Kidney (tissue), 14 donors: Measurements from ENCODE around the gene PHOSPHO1. TPM values are rescaled to one million over a fixed set of nuclear protein-coding genes. Genes with fewer than 3 reads are reported as not detected.
A peak's percentile ranks its signal among the peaks of the same experiment; 100 is the strongest.
"Not testable (repeated sequence)": the region's sequence is repeated elsewhere in the genome, so short reads cannot be mapped to it uniquely, and the experiment has no call there.

Experiments
- DNase-seq, 5 donors: peaks; one replicate each; pipeline ENCODE4 v3.0.0-alpha.2; 2013 to 2020
- FAIRE-seq: peaks from 2 replicates; lab custom pipeline; 2012; peaks lifted over from hg19 to GRCh38; lab: Jason Lieb, UNC
- H3K27ac ChIP-seq, 2 donors: one replicate each; pipeline ENCODE4 v1.7.0; 2013; ENCODE audit warnings: low read depth in 2 of 2, low read length in 2 of 2, inconsistent platforms in 1 of 2
- H3K27me3 ChIP-seq: one replicate; pipeline ENCODE4 v1.7.1; 2013; ENCODE audit warnings: low read length, inconsistent platforms; ENCODE audit not compliant: control insufficient read depth, insufficient read depth
- H3K36me3 ChIP-seq, 3 donors: one replicate each; pipeline versions ENCODE4 v1.7.0 to v1.7.1; 2013; ENCODE audit warnings: low read length in 3 of 3, control low read depth in 1 of 3, inconsistent platforms in 1 of 3; ENCODE audit not compliant: insufficient read depth in 3 of 3, control insufficient read depth in 2 of 3
- H3K4me1 ChIP-seq, 3 donors: one replicate each; pipeline versions ENCODE4 v1.7.0 to v1.7.1; 2013; ENCODE audit warnings: low read length in 3 of 3, inconsistent platforms in 1 of 3, low read depth in 1 of 3; ENCODE audit not compliant: control insufficient read depth in 2 of 3, insufficient read depth in 2 of 3
- H3K4me3 ChIP-seq, 3 donors: one replicate each; pipeline versions ENCODE4 v1.7.0 to v1.8.1; 2013; ENCODE audit warnings: low read length in 3 of 3, control low read depth in 1 of 3, inconsistent platforms in 1 of 3
- H3K9ac ChIP-seq, 3 donors: one replicate each; pipeline versions ENCODE4 v1.7.0 to v1.7.1; 2013; ENCODE audit warnings: low read length in 3 of 3, control low read depth in 1 of 3, inconsistent platforms in 1 of 3
- H3K9me3 ChIP-seq, 3 donors: one replicate each; pipeline versions ENCODE4 v1.7.0 to v1.7.1; 2013; ENCODE audit warnings: low read length in 3 of 3, control low read depth in 1 of 3, inconsistent platforms in 1 of 3; ENCODE audit not compliant: control insufficient read depth in 2 of 3, insufficient read depth in 1 of 3
- CTCF ChIP-seq: IDR thresholded peaks from 3 replicates; pipeline ENCODE4 v1.5.1; 2012; ENCODE audit warnings: mild to moderate bottlenecking, moderate library complexity, borderline replicate concordance; ENCODE audit not compliant: insufficient read depth; ENCODE audit errors: extremely low read depth
- intact Hi-C: fragments of 100-400 bp; cut with DNase I; formaldehyde crosslinking; loops from one replicate; pipeline ENCODE4 v1.11.1; 2022
- polyA plus RNA-seq: library from polyadenylated mRNA; stranded (reverse); fragments of 350-450 nt; fragmentation: Illumina TruSeq; extraction: RNeasy Lipid Tissue Mini Kit (QIAGEN cat#74804); gene quantifications from one replicate; pipeline ENCODE4 v1.2.3, GENCODE V29; 2014; ENCODE audit warnings: low read depth, low replicate concordance; ENCODE audit not compliant: insufficient read depth
- total RNA-seq: library from RNA; stranded (reverse); fragmentation: NEBNext Ultra II Directional; extraction: Animal tissue kit (Norgen Biotek cat#: 25700); gene quantifications from one replicate; pipeline ENCODE4 v1.2.1, GENCODE V29; 2021
- donor health status: control.
- donor health status: control.
- donor health status: control.
- donor health status: control.
- donor health status: control.
- donor health status: DM: yes; HTN: yes; CAD: no.
- donor health status: Normal renal cell carcinoma (clear cell type).

The PHOSPHO1 gene
- total and polyA plus RNA-seq, 2 donors from 2014 or later = 0.22 to 1.5 TPM

DNA sequence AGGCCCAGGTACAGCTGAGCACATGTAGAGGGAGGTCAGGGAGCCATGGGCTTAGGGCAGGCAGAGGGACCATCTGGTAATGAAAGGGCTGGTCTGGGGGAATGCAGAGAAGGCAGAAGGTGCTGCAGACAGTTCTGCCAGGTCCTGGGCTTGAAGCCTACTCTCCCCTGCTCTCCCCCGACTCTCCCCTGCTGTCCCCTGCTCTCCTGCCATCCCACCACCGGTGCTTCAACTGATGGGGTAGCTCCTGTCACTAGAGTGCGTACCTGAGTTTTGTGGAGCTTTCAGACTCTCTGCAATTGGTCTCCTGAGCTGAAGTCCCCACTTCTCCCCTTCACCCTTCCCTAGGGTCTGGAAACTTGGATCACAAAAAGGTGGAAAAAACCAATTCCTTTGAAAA, 37.3 kb upstream of the PHOSPHO1 start:
- Histone ChIP-seq H3K4me1 (no peaks in the 10 kb centered on the region), H3K36me3 (no peaks in the 10 kb centered on the region), H3K27ac (no peak overlapping the region), H3K4me3 (no peak overlapping the region), H3K9ac (no peak overlapping the region), H3K9me3 (no peaks in the 10 kb centered on the region), H3K27me3 (no peaks in the 10 kb centered on the region)
- intact Hi-C loops = no loop called here
- DNase-seq = peak in 1 of 5 donors; percentile 29
- no peak for FAIRE-seq
- TF ChIP-seq CTCF = no peak

DNA sequence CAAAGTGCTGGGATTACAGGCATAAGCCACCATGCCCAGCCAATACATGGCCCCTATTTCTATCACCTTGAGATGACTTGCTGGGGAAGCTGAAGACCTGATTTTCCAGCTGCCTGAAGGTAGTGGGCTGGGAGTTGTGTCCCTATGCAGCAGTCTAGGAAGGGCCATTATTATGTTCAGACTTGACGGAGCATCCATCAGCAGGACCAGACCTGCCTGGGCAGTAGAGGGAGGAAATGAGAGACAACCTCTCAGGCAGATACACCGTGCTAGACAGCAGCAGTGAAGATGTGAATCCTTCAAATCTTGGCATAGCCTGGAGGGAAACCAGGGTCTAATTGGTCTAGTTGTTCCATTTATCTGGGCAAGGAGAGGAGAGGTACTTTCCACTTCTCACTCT, 35.6 kb upstream of the PHOSPHO1 start:
- no peak for DNase-seq
- no peak overlapping the region for H3K9ac ChIP-seq
- no peak overlapping the region for H3K27ac ChIP-seq
- no peak overlapping the region for H3K4me3 ChIP-seq
- H3K4me1 ChIP-seq = no peaks in the 10 kb centered on the region
- no peaks in the 10 kb centered on the region for H3K9me3 ChIP-seq
- intact Hi-C loops = no loop called here
- no peak for FAIRE-seq
- no peaks in the 10 kb centered on the region for H3K27me3 ChIP-seq
- no peaks in the 10 kb centered on the region for H3K36me3 ChIP-seq
- TF ChIP-seq CTCF = no peak

DNA sequence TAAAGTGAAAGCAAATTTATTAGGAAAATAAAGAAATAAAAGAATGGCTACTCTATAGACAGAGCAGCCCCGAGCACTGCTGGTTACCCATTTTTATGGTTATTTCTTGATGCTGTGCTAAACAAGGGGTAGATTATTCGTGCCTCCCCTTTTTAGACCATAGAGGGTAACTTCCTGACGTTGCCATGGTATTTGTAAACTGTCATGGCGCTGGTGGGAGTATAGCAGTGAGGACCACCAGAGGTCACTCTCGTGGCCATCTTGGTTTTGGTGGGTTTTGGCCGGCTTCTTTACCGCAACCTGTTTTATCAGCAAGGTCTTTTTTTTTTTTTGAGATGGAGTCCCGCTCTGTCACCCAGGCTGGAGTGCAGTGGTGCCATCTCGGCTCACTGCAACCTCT, 31.0 kb upstream of the PHOSPHO1 start:
- H3K4me1 ChIP-seq, FAIRE-seq, H3K36me3 ChIP-seq, H3K9ac ChIP-seq, H3K27me3 ChIP-seq, intact Hi-C loops, DNase-seq, H3K27ac ChIP-seq, H3K4me3 ChIP-seq, H3K9me3 ChIP-seq: not testable (repeated sequence)

DNA sequence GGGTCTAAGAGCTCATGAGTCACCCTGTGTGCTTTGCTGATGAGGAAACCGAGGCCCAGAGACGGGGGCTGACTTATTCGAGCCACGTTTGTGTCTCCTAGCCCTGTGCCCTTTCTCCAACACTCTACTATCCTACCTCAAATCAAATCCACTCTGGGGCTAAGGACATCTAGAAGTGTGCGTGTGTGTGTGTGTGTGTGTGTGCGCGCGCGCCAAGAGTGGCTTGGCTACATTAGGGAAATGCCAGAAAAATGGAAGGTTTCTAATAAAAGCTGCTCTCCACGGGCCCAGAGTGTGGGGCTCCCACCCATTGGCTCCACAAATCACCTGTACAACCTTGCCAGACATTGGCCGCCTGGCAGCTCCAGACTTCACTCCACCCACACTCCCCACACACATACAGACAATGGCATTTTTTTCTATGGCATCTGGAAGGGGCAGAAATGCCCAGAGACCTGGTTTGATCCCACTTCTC, 30.3 kb upstream of the PHOSPHO1 start:
- no peak for FAIRE-seq
- H3K9ac ChIP-seq = peak overlapping the region in 1 of 3 donors; percentile 48
- intact Hi-C loops = no loop called here

More for the DNA sequence above, 30.3 kb upstream of the PHOSPHO1 start:
- peak in 1 of 5 donors; percentile 17 for DNase-seq
- no peaks in the 10 kb centered on the region for H3K36me3 ChIP-seq
- H3K27ac ChIP-seq = peak overlapping the region; percentile 18 to 71
- no peak for TF ChIP-seq CTCF
- no peaks in the 10 kb centered on the region for H3K27me3 ChIP-seq
- no peaks in the 10 kb centered on the region for H3K9me3 ChIP-seq
- H3K4me3 ChIP-seq = peak overlapping the region in 2 of 3 donors; percentile 36 to 38
- peaks cover 0 to 9% (median 0%) of the 10 kb centered on the region in 3 donors for H3K4me1 ChIP-seq
